Hepatocyte (in vitro differentiated cells): ENCODE data around the gene SMARCA2. TPM values are rescaled to one million over a fixed set of nuclear protein-coding genes. Genes with fewer than 3 reads are reported as not detected.

Source experiments
- DNase-seq: peaks from one replicate; pipeline ENCODE4 v3.0.0-alpha.2; 2016; ENCODE audit warnings: low spot score
- H2AFZ ChIP-seq: fragments of 200-600 bp; sonication (generic); 2 replicates; pipeline ENCODE4 v1.6.0; 2016; ENCODE audit warnings: antibody characterized with exemption, mild to moderate bottlenecking
- H3K27ac ChIP-seq: fragments of 200-600 bp; sonication (generic); 2 replicates; pipeline ENCODE4 v1.5.1; 2016; ENCODE audit warnings: mild to moderate bottlenecking
- H3K27me3 ChIP-seq: fragments of 200-600 bp; sonication (generic); 2 replicates; pipeline ENCODE4 v1.6.1; 2016
- H3K36me3 ChIP-seq: fragments of 200-600 bp; sonication (generic); replicated peaks from 2 replicates; pipeline ENCODE4 v1.5.1; 2016; ENCODE audit warnings: low read depth; ENCODE audit not compliant: insufficient read depth
- H3K4me1 ChIP-seq: fragments of 200-600 bp; sonication (generic); 2 replicates; pipeline ENCODE4 v1.5.1; 2016; ENCODE audit warnings: mild to moderate bottlenecking, moderate library complexity; ENCODE audit not compliant: insufficient read depth
- H3K4me2 ChIP-seq: fragments of 200-600 bp; sonication (generic); 2 replicates; pipeline ENCODE4 v1.6.0; 2016
- H3K4me3 ChIP-seq: fragments of 200-600 bp; sonication (generic); 2 replicates; pipeline ENCODE4 v1.5.1; 2016; ENCODE audit warnings: mild to moderate bottlenecking
- H3K79me2 ChIP-seq: fragments of 200-600 bp; sonication (generic); 2 replicates; pipeline ENCODE4 v1.6.0; 2017; ENCODE audit warnings: mild to moderate bottlenecking
- H3K9me2 ChIP-seq: fragments of 200-600 bp; sonication (generic); replicated peaks from 2 replicates; pipeline ENCODE4 v1.6.0; 2017; ENCODE audit warnings: mild to moderate bottlenecking; ENCODE audit not compliant: insufficient read depth
- H3K9me3 ChIP-seq: fragments of 200-600 bp; sonication (generic); 2 replicates; pipeline ENCODE4 v1.5.1; 2016; ENCODE audit warnings: low read depth, mild to moderate bottlenecking
- H4K20me1 ChIP-seq: fragments of 200-600 bp; sonication (generic); 2 replicates; pipeline ENCODE4 v1.6.0; 2016; ENCODE audit warnings: mild to moderate bottlenecking; ENCODE audit not compliant: insufficient read depth, poor library complexity, severe bottlenecking
- EZH2 ChIP-seq: fragments of 200-600 bp; sonication (generic); IDR thresholded peaks from 2 replicates; pipeline ENCODE4 v1.6.1; 2016; ENCODE audit warnings: antibody characterized with exemption, mild to moderate bottlenecking, borderline replicate concordance
- EZH2phosphoT487 ChIP-seq: fragments of 200-600 bp; sonication (generic); IDR thresholded peaks from one replicate; pipeline ENCODE4 v1.6.1; 2018; ENCODE audit warnings: antibody characterized with exemption, mild to moderate bottlenecking, low read depth, moderate library complexity; ENCODE audit not compliant: unreplicated experiment, severe bottlenecking
- WGBS: methylation state at CpG from one replicate; pipeline ENCODE4 v1.1.6; 2016; ENCODE audit warnings: low lambda C conversion rate; ENCODE audit errors: missing lambda C conversion rate; 5-methylcytosine and 5-hydroxymethylcytosine counted together
- polyA plus RNA-seq: library from polyadenylated mRNA; unstranded; fragments of >200 nt; fragmentation: Nextera tagmentation; extraction: Ambion mirVana; gene quantifications from 2 replicates; pipeline ENCODE4 v1.2.1, GENCODE V29; 2016
- total RNA-seq: library from RNA; depleted of rRNA; stranded (reverse); fragments of >200 nt; gene quantifications from 2 replicates; pipeline ENCODE4 v1.2.3, GENCODE V29; 2014
- TF ChIP-seq, protein P1 (sequence below): fragments of 200-600 bp; sonication (generic); IDR thresholded peaks from 2 replicates; pipeline ENCODE4 v1.5.1; 2016; ENCODE audit warnings: antibody characterized with exemption, mild to moderate bottlenecking; ENCODE audit not compliant: poor library complexity

Gene SMARCA2
- total and polyA plus RNA-seq, 2 experiments from 2014 or later = 39.9 to 65.3 TPM

DNA sequence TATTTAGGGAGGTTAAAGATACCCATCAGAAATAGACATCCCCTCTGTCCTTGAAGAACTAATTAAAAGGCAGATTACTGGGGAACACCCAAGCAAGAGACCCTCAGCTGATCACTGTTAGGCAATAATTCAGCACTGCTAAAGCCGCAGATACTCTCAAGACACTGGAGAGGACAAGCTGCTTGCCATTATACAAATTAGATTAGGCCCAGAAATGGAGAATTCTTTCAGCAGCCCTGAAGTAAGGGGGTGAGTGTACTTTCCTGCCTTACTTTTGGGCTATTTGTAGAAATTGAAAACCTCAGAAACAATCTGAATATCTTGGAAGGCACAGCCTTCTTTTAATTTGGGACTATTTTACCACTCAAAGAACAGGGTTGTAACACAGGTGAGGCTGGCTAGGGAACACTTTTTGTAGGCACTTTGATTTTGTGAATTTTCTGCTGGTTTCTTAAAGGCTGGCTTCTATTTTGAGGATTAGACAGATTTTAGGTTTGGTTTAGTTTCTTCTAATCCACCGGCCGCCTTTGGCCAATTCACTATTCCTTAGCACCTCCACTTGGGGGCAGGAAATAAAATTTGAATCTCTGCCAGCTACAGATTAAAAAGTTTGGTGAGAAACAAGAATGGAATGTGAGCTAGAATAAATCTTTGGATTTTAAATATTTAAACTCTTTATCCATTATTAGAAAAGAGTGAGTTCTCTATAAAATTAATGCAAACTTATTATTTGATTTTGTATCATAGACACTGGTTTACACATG, 106.0 kb downstream of the SMARCA2 start:
- H3K4me2 ChIP-seq = no peak overlapping the region
- DNase-seq = no peak
- no peaks in the 10 kb centered on the region for H4K20me1 ChIP-seq
- no peaks in the 10 kb centered on the region for H3K27me3 ChIP-seq
- WGBS = 82% methylated on average over 3 of the region's 3 CpGs
- H3K9me3 ChIP-seq = no peaks in the 10 kb centered on the region
- H3K4me3 ChIP-seq = no peak overlapping the region
- H3K27ac ChIP-seq = no peak overlapping the region
- H2AFZ ChIP-seq = no peak overlapping the region
- H3K9me2 ChIP-seq = no peaks in the 10 kb centered on the region
- H3K36me3 ChIP-seq = no peaks in the 10 kb centered on the region
- no peak for TF ChIP-seq EZH2
- TF ChIP-seq, protein P1, sequence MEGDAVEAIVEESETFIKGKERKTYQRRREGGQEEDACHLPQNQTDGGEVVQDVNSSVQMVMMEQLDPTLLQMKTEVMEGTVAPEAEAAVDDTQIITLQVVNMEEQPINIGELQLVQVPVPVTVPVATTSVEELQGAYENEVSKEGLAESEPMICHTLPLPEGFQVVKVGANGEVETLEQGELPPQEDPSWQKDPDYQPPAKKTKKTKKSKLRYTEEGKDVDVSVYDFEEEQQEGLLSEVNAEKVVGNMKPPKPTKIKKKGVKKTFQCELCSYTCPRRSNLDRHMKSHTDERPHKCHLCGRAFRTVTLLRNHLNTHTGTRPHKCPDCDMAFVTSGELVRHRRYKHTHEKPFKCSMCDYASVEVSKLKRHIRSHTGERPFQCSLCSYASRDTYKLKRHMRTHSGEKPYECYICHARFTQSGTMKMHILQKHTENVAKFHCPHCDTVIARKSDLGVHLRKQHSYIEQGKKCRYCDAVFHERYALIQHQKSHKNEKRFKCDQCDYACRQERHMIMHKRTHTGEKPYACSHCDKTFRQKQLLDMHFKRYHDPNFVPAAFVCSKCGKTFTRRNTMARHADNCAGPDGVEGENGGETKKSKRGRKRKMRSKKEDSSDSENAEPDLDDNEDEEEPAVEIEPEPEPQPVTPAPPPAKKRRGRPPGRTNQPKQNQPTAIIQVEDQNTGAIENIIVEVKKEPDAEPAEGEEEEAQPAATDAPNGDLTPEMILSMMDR = no peak
- TF ChIP-seq EZH2phosphoT487 = no peak
- no peaks in the 10 kb centered on the region for H3K79me2 ChIP-seq
- no peaks in the 10 kb centered on the region for H3K4me1 ChIP-seq

DNA sequence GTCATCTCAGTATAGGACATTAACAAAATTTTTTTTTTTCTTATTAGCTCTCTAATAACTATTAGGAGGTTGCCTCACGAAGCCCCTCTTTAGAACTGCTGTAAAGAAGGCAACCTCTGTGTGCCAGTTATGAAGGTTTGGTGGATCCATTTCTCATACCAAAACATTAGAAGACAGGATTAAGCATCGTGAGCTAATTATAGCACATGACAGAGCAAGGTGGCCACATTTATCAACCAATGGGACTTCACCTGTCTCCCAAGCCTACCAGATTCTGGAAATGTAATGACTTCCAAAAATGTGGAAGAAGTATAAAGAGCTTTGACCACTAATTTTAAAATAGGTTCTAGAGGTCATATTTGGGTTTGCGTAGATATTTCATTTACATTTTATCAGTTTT, 107.2 kb downstream of the SMARCA2 start:
- 96% methylated on average over 3 of the region's 3 CpGs for WGBS
- Histone ChIP-seq H3K9me3 (no peaks in the 10 kb centered on the region), H3K36me3 (no peaks in the 10 kb centered on the region), H3K27me3 (no peaks in the 10 kb centered on the region), H3K9me2 (no peaks in the 10 kb centered on the region), H3K4me1 (no peaks in the 10 kb centered on the region), H3K79me2 (no peaks in the 10 kb centered on the region), H3K4me2 (no peak overlapping the region), H4K20me1 (no peaks in the 10 kb centered on the region), H3K27ac (no peak overlapping the region), H3K4me3 (no peak overlapping the region), H2AFZ (no peak overlapping the region)
- TF ChIP-seq EZH2 = no peak
- TF ChIP-seq EZH2phosphoT487 = no peak
- no peak for DNase-seq

DNA sequence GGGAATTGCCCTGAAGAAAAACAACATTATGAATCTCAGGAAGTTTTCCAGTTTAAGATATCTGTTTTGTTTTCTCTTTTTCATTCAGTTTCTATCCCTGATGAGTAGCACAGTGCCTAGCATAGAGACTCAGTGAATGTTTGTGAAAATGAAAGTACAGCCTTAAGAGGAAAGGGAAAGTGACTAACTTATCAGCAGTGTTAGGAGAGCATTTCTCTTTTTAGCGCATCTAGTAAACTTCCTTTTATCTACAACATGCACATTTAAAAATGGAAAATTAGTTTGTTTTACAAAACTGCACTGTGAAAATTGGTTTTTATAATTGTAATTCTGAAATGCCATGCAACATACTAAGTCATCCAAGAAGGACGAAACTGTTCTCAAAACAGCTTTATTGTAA, 110.8 kb downstream of the SMARCA2 start:
- H4K20me1 ChIP-seq = no peaks in the 10 kb centered on the region
- no peaks in the 10 kb centered on the region for H3K36me3 ChIP-seq
- 98% methylated on average over 2 of the region's 2 CpGs for WGBS
- no peak for DNase-seq
- peak overlapping the region; percentile 34 for H3K27ac ChIP-seq
- no peak overlapping the region for H2AFZ ChIP-seq
- TF ChIP-seq, protein P1 = no peak
- no peak for TF ChIP-seq EZH2phosphoT487
- no peaks in the 10 kb centered on the region for H3K9me2 ChIP-seq
- H3K4me2 ChIP-seq = peak overlapping the region; percentile 19
- no peaks in the 10 kb centered on the region for H3K9me3 ChIP-seq
- H3K4me3 ChIP-seq = no peak overlapping the region
- H3K79me2 ChIP-seq = no peaks in the 10 kb centered on the region
- H3K27me3 ChIP-seq = no peaks in the 10 kb centered on the region
- H3K4me1 ChIP-seq = no peaks in the 10 kb centered on the region

DNA sequence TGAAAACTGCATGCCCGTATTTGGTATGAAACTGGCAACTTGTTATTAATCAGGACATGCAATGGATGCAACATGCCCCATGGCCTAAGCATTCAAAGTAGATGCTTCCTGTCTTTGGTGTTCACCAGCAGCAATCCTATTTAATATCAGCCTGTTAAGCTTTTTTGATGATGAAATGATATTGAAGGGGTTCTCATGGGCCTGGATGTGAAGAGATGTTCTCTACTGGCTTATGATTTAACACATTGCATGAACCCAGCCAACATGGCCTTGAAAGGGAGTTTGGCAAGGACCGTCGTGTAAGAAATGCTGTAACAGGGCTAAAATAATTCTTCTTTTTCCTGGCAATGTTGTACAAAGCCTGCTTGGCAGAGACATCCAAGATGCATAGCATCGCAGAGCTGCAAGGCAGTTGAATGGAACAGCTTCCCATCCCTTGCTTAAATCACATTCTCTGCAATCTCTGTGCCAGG, 111.2 kb downstream of the SMARCA2 start:
- Histone ChIP-seq H3K27me3 (no peaks in the 10 kb centered on the region), H3K9me3 (no peaks in the 10 kb centered on the region), H4K20me1 (no peaks in the 10 kb centered on the region), H3K79me2 (no peaks in the 10 kb centered on the region), H3K36me3 (no peaks in the 10 kb centered on the region), H3K4me3 (no peak overlapping the region), H3K27ac (peak overlapping the region; percentile 34), H2AFZ (no peak overlapping the region), H3K9me2 (no peaks in the 10 kb centered on the region), H3K4me2 (peak overlapping the region; percentile 19), H3K4me1 (no peaks in the 10 kb centered on the region)
- 89% methylated on average over 4 of the region's 4 CpGs for WGBS
- DNase-seq = no peak
- TF ChIP-seq EZH2phosphoT487 (no peak), EZH2 (no peak)
- TF ChIP-seq, protein P1 = no peak
